ENCODE data around the gene UBASH3B.
A peak's percentile ranks its signal among the peaks of the same experiment; 100 is the strongest.

Gene UBASH3B

DNA sequence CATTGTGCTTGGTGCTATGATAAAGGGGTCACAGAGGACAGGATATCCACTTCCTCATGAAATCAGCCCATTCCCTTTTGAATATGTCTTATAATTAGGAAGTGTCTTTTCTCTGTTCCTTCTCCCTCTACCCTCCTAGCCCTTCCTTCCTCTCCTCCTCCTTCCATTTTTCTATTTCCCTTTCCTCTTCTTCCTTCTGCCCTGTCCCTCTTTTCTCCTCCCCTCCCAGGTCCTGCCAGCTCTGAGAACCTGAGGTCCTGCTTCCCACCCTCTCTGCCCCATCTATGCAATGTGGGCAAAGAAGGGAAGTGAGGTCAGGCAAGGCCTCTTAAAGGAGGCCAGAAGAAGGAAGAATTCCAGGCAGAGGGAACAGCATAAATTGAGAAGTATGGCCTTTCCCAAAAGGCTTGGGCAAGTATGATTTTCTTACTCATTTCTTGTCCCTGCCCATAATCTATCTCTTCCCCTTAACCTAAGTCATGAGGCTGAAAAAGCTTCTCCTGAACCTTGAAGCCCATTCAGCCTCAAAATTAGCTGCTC lies 7.7 kb upstream of the UBASH3B start:
- no peak for DNase-seq (ENCODE audit: low read depth)

DNA sequence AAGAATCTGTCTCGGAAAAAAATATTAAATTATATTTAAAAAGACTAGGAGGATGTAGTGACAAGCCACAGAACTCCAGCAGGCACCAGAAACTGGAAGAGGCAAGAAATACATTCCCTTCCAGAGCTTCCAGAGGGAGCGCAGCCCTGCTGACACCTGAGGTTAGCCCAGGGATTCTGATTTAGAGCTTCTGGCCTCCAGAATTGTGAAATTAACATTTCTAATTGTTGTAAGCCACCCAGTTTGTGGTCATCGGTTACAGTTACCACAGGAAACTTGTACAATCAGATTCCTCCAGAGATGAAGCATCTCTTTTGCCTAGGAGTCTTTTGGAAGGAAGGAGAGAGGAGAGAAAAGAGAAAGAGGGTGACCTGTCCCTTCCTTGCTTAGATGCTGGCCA lies 6.4 kb upstream of the UBASH3B start:
- no peak for DNase-seq (ENCODE audit: low read depth)

DNA sequence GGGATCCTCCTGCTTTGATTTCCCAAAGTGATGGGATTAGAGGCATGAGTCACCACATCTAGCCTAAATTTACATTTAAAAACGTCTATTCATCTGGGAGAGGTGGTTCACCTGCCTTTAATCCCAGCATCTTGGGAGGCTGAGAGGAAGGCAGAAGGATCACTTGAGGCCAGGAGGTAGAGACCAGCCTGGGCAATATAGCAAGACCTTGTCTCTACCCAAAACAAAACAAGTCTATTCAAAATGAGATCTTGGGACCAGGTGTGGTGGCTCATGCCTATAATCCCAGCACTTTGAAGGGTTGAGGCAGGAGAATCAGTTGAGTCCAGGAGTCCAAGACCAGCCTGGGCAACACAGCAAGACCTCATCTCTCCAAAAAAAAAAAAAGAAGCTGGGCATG lies 4.9 kb upstream of the UBASH3B start:
- no peak for DNase-seq (ENCODE audit: low read depth)

DNA sequence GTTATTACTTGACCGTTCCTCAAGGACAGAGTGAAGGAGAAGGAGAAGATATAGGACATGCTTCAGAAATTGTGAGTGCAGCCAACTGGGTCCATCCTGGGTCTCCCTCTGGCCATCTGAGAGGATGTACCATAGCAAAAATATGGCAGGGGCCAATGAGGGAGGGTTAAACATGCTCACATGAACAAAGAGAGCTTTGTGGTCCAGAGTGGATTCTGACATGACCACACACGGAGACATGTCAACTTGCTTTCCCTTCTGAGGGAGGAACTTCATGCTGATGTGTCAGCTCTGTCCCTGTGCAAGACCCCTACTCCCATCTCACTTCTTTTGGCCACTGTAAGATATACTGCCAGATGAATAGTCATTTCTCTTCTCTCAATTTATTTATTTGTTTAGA lies 3.0 kb upstream of the UBASH3B start:
- DNase-seq (ENCODE audit: low read depth), result no peak

DNA sequence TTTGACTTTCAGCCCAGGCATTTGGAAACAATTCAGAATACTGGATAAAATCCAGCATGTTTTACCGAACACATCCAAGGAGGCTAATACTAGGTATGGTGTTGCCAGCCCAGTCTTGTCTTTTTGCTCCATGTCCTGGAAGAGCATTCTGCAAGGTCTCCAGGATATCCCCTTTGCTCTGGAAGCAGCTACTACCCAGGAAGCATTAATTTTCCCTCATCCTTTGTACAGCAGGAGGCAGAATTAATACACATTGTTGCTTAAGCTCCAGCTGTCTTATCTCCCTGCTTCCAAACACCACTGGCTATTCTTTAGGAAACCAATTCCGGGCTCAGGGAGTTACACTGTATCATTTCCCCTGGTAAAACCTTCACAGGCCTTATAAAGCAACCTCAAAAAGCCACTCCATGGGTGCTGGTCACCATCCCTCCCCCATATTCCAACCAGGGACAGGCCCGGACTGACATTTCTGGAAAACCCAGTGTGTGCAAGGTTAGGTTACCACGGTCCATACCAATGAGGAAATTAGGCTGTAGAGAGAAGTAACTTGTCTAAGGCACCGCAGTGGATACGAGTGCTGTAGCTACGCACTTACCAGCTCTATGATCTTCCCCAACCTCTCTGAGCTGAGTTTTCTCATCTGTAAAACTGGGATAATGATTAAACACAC lies 1.5 kb upstream of the UBASH3B start:
- DNase-seq (ENCODE audit: low read depth), result no peak

DNA sequence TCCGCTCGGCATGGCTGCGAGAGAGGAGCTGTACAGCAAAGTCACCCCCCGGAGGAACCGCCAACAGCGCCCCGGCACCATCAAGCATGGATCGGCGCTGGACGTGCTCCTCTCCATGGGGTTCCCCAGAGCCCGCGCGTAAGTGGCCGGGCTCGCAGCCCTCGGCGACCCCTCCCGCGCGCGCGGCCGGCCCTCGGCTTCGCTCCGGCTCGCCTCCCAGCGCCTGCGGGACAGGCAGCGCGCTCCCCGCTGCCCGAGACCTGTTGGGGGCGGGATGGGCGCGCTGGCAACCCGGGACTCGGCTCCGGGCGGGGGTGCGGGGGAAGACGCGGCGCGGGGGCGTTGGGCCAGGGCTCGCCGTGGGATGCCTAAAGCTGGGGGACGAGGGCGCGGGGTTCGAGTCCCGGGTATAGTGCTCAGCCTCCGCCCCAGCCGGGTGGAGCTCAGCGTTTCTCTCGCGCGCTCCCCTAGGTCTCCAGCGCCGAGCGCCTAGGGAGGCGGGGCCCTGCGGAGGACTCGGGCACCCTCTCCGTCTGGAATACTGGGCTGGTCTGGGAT lies 630 bp downstream of the UBASH3B start:
- DNase-seq (ENCODE audit: low read depth), result peak; percentile 27

DNA sequence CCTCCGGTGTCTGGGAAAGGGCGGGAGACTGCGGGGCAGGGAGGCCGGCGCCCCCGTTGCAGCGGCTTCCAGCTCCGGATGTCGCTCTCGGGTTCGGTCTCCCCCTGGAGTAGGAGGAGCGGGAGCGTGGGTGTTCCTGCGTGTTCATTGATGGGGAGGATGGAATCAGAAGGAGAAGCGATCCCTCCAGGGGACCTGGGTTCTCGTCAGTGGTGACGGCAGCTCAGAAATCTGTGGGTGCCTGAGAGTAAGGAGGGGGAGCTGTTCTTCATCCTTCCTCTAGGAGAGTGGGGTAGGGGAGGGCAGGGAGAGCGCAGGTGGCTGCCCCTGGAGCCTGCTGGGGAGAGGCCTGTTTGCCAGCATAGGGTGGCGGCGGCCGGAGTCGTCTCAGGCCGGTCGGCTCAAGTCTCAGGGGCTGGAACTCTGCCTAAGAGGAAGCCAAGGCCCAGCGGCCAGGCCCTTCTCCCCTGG lies 1.1 kb downstream of the UBASH3B start:
- no peak for DNase-seq (ENCODE audit: low read depth)

DNA sequence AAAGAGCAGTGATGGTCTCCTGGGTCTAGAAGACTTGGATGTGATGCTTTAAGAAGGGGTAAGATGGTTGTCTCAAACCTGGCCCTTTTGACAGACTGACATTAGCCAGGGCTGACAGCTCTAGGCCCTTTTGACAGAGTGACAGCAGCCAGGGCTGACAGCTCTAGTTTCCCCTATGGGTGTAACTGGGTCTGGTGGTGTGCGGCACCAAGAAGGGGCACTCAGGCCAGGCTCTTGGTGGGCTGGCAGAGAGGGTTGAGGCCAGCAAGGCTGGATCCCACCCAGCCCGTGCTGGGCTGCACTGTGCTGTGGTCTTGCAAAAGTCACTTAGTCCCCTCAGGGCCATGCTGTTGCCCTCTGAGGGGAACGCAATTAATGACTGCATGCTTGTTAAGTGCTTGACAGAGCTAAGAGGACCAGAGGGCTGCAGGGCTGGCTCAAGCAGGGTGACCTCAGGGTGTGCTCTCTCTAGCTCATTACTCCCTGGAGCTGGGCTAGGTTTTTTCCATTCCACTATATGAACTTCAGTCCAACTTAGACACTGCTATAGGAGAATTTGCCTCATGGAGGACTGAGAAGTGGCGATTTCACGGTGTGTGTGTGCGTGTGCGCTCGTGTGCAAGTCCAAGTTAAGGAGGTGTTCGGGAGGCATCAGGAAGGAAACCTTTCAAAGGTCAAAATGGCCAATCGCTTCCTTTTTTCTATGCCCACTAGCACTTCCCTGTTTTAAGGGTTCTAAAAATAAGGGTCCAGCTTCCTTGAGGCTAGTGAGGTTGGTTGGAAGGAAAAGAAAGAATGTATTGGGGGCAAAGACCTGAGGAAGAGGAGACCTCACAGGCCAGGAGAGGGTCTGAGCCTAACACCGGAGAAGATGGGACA lies 4.4 kb downstream of the UBASH3B start:
- DNase-seq (ENCODE audit: low read depth), result no peak

DNA sequence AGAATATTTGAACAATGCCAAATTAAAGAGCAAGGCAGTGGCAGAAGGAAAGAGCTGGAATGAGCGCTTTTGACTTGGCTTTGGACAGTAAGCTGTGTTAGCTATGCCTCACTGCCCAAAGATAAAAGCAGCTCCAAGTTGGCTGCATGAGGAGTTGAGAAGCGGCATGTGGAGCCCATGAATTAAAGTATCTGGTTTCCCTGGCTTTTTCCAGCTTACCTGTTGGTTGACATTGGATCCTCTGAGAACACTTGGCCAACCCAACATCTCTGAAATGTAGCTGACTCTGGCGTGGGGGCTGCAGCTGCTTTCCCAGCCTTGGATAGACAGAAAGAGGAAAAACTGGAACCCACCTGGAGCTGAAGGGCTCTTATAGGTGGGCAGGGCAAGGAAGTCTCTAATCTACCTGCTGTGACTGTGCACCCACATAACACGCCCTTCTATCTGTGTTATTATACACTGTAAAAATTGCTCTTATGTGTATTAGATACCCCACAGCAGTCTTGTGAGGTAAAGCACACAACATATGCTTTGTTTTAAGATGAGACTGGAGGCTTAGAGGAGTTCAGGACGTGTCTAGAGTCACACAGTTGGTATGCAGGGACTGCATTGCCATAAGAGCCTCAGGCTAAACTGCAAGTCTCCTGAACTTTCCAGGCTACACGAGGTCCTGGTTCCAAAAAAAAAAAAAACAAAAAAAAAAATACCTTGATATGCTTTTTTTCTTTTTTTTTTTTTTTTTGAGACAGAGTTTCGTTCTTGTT lies 5.8 kb downstream of the UBASH3B start:
- no peak for DNase-seq (ENCODE audit: low read depth)

DNA sequence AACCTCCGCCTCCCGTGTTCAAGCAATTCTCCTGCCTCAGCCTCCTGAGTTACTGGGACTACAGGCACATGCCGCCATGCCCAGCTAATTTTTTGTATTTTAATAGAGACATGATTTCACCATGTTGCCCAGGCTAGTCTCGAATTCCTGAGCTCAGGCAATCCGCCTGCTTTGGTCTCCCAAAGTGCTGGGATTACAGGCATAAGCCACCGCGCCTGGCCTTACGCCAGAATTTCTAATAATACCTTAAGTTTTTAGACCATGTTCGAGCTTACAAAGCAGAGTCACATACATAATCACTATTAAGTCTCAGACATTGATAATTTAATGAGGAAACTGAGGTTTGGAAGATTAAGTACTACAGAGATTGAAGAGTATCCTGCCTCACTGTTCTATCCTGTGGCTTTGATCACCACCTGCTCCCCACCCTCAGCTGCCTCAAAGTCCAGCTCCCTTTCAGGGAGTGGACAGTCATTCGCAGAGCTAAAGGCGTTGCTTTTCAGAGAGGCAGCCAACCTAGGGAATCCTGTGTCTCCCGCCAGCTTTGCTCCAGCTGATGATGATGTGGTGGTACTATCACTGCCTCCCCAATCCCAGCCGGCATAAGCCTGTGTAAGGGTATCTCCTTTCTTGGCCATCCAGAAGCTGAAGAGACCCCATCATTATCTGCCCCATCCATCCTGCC lies 7.7 kb downstream of the UBASH3B start:
- no peak for DNase-seq (ENCODE audit: low read depth)

DNA sequence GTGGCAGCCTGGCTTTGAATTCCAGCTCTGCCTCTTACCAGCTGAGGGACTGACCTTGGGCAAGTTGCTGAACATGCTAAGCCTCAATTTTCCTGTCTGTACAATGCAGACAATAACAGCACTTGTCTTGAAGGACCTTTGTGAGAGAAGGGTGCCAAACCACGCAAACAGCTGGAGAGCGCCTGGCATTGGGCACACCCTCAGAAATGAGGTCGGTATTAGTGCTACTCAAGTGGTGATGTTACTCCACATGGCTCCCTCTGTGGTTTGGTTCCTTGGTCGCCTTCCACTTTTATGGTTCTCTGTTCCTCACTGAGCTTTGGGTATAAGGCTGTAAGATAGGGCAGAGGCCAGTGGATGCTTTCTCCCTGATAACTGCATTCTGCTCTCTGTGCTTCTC lies 8.2 kb downstream of the UBASH3B start:
- no peak for DNase-seq (ENCODE audit: low read depth)

DNA sequence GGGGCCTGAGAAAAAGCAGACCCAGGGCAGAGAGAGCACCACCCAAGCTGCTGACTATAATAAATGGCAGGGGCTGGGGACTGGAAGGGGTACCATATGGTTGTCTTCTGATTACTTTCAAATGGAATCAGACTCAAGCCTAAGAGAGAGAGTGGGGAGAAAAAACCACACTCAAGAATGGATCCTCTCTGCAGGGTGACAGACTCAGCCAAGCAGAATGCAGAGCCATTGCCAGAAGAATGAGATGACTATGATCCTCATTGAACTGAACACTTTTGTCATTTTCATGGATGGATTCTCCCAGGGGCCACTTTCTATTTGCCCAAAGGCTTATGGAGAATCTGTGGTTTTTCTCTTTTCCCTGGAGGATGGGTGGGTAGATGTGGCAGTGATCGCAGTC lies 8.7 kb downstream of the UBASH3B start:
- DNase-seq (ENCODE audit: low read depth), result no peak

DNA sequence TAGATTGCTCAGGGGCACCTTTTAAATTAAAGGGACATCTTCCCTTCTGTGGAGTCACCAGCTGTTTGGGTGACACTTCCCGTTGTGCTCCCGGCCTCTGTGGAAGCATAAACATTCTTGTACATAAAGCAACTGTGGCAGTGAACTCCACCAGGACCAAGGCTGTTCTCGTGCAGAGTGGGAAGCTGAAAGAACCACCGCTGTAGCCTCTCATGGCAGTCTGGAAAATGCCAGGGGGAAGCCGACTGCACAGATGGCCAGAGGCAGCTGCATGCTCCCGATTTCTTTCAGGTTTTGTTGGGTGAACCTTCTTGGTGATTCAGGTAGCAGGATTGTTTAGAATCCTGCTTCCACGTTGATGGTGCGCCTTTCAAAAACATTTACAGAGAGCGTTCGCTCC lies 10.3 kb downstream of the UBASH3B start:
- DNase-seq (ENCODE audit: low read depth), result no peak

DNA sequence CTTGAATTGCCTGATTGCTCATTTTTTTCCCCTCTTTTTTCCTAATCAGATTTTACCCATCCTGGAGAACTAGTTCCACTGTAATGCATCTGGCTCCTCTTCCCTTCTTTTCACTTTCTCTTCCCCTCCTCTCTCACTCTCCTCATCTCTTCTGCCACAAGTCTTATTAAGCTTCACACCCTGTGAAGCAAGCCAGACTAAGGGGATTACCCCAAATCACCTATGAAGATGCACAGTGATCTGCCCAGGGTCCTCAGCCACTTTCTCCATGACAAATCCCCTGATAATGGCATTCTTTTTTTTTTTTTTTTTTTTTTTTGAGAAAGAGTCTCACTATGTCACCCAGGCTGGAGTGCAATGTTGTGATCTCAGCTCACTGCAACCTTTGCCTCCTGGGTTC lies 11.2 kb downstream of the UBASH3B start:
- DNase-seq (ENCODE audit: low read depth), result no peak

DNA sequence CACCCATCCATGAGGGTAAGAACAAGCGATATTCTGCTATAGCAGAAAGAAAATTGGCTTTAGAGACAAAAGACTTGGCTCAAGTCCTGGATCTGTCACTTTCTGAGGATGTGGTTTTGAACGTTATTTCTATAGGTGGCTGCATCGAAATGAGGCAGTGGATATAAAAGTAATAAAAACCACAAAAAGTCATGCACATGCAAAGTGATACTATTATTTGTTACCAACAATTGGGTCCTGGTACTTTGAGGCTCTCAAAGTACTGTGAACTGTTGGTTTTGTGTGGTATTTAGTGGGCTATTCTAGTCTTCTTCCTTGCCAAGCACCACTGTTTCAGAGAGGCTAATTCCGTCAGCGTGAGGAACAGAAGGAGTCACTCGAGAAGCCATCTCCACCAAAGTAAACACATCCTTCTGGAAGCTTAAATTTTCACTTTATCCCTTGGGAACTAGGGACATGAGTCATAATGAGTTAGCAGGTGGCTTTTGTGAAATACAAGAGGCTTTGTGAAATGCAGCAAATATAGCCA lies 13.1 kb downstream of the UBASH3B start:
- DNase-seq (ENCODE audit: low read depth), result no peak

DNA sequence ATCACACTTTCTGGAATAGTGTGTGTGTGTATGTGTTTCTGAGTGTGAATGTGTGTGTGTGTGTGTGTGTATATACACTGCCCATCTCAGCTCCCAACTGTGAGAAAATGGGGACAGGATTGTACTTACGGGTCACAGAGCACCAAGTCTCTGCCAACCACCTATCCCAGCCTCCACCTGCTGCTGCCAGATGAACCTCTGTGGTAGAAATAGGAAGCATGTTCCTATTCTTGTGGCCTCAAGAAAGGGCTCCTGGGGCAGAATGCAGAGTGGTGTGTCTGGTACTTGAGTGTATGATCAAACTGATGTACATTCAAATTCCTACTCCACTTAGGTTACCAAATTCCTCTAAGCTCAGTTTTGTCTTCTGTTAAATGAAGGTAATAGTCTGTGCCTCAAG lies 14.6 kb downstream of the UBASH3B start:
- no peak for DNase-seq (ENCODE audit: low read depth)

DNA sequence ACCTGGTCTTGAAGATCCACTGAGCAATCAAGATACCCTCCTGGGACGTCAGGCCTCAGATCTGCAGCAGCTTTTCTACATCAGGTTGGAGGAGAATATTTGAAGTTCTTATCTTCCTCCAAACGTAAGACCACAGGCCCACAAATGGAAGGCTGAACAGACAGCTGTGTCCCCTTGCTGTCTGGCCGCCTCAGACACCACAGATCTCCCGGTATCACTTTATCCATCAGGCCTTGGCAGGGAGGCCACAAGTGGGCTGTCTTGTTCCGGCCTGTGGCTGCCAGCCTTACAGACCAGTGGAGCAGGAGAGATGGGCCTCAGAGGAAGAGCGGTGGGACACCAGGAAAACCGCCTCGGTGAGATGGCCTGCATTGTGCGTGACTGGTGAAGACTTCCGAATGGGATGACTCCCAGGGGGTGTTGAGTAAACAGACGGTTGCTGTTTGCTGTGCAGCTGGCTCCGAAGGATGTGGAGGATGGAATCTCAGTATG lies 15.9 kb downstream of the UBASH3B start:
- no peak for DNase-seq (ENCODE audit: low read depth)

DNA sequence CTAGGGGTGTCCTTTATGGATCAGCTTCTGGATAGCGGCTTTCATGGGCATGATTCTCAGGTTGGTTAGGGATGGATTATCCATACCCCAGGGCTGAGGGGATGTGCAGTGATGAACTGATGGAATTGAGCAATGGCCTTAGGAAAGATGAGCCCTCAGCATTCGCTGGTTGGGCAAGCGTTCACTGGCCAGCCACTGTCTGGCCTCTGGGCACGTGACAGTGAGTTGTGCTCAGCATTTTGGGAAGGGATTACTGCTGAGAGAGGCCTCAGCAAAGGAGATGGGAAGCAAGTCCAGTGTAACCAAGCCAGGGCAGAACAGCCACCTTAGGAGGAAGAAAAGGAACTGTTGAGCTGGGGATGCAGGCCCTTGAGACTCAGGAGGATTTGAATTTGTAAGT lies 17.4 kb downstream of the UBASH3B start:
- DNase-seq (ENCODE audit: low read depth), result no peak

DNA sequence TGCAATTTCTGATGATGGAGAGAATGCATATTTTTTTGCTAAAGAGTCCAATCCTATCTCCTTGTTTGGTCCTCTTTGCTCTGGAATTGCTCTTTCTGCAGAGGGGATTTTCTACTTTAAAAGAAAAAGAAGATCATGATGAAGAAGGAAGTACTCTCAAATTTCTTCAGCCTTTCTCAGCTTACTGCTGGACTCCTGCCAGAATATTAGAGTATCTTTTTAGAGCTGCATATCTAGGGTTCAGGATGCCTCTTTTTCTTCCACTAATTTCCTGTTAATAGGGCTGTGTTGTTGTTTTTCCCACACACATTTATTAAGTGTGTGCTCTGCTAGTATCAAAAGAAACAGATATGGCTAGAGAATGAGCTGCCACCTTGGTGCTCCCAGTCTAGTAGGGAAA lies 18.2 kb downstream of the UBASH3B start:
- no peak for DNase-seq (ENCODE audit: low read depth)

DNA sequence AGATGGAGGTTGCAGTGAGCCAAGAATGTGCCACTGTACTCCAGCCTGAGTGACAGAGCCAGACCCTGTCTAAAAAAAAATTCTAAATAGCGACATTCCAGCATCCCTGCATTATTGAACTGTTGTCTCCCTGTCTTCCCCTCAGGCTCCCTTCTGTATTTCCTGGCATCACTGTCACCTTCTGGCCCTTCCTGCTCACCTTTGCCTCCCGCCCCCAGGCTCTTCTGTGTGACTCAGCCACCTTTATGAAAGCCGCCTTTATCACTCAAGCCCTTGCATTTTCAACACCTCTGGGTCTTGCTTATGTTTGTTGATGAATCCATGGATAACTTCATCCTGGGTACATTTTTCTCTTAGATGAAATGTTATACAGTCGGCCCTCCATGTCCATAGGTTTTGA lies 21.1 kb downstream of the UBASH3B start:
- DNase-seq (ENCODE audit: low read depth), result no peak

DNA sequence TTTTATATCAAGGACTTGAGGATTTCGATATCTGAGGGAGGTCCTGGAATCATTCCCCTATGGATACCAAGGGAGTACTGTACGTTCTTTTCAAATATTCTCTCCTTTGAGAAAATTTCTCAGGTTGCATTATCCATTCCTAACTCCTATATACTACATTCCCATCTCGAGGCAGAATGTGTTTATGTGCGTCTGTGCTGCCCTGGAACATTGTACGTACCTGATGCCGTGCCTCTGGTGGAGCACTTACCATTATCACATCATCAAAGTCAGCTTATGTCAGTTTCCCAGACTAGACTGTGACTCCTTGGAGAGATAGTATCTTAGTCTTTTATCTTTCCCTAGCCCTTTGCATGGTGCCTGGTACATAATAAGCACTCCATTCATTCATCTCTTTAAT lies 21.7 kb downstream of the UBASH3B start:
- DNase-seq (ENCODE audit: low read depth), result no peak

All from activated T-helper 9 cell treated with anti-CD3 and anti-CD28 coated beads, Interleukin-2, amount 50 U/mL, for 16 hours (primary cell).